Heart left ventricle (tissue), 16 donors: Measurements from ENCODE around the gene WDR62. TPM values are rescaled to one million over a fixed set of nuclear protein-coding genes. Genes with fewer than 3 reads are reported as not detected.

ENCODE experiments used
- ATAC-seq, 4 donors: fragments of 200-7000 bp; cut with Tn5 transposase; one replicate each; pipeline ENCODE4 v1.9.1; 2020 to 2022; ENCODE audit warnings: moderate library complexity in 4 of 4, mild to moderate bottlenecking in 3 of 4, moderate number of reproducible peaks in 1 of 4
- DNase-seq, 5 donors: peaks; one replicate each; pipeline ENCODE4 v3.0.0-alpha.2; 2020
- H3K27ac ChIP-seq, 12 donors: fragments of 200-600 bp; sonication (generic) in 4 of 12; one replicate each; pipeline versions ENCODE4 v1.5.0 to v1.8.0; 2016 to 2022; ENCODE audit warnings: mild to moderate bottlenecking in 2 of 12
- H3K27me3 ChIP-seq, 9 donors: fragments of 200-600 bp; sonication (generic) in 2 of 9; one replicate each; pipeline versions ENCODE4 v1.5.1 to v1.8.0; 2016 to 2022; ENCODE audit warnings: mild to moderate bottlenecking in 3 of 9
- H3K36me3 ChIP-seq, 9 donors: fragments of 200-600 bp; sonication (generic) in 2 of 9; one replicate each; pipeline versions ENCODE4 v1.5.0 to v1.8.0; 2018 to 2022; ENCODE audit warnings: mild to moderate bottlenecking in 2 of 9
- H3K4me1 ChIP-seq, 12 donors: fragments of 200-600 bp; sonication (generic) in 4 of 12; one replicate each; pipeline versions ENCODE4 v1.5.0 to v1.8.0; 2016 to 2022; ENCODE audit warnings: mild to moderate bottlenecking in 3 of 12
- H3K4me3 ChIP-seq, 12 donors: fragments of 200-600 bp; sonication (generic) in 4 of 12; one replicate each; pipeline versions ENCODE4 v1.5.0 to v1.8.0; 2017 to 2022; ENCODE audit warnings: mild to moderate bottlenecking in 9 of 12, moderate library complexity in 4 of 12
- H3K9me3 ChIP-seq, 12 donors: fragments of 200-600 bp; sonication (generic) in 4 of 12; one replicate each; pipeline versions ENCODE4 v1.5.0 to v1.8.0; 2016 to 2022; ENCODE audit warnings: mild to moderate bottlenecking in 1 of 12
- CTCF ChIP-seq, 12 donors: fragments of 200-600 bp; sonication (generic) in 4 of 12; IDR thresholded peaks; one replicate each; pipeline versions ENCODE4 v1.5.0 to v1.8.0; 2018 to 2022; ENCODE audit warnings: antibody characterized with exemption in 12 of 12, mild to moderate bottlenecking in 5 of 12
- POLR2A ChIP-seq, 2 donors: fragments of 450-650 bp; IDR thresholded peaks; one replicate each; pipeline ENCODE4 v1.6.1; 2017; ENCODE audit warnings: antibody characterized with exemption in 2 of 2, mild to moderate bottlenecking in 2 of 2, moderate library complexity in 2 of 2
- WGBS, 4 donors: extraction: QIAGEN DNeasy Blood & Tissue Kit in 2 of 4; methylation state at CpG; one replicate each; pipeline versions ENCODE4 v1.1.5 to v1.1.7; 2013 to 2018; 5-methylcytosine and 5-hydroxymethylcytosine counted together
- intact Hi-C, 10 donors: fragments of 100-400 bp; cut with DNase I; formaldehyde crosslinking; loops; one replicate each; pipeline versions ENCODE4 v1.11.1 to v1.14.2; 2022
- polyA plus RNA-seq, 2 donors: library from polyadenylated mRNA; stranded (reverse); fragments of 200-250 nt; gene quantifications; one replicate each; pipeline ENCODE4 v1.2.3, GENCODE V29; 2013
- total RNA-seq, 9 donors: library from RNA; depleted of rRNA in 2 of 9; stranded (reverse); fragments of >200 nt in 2 of 9; fragmentation: NEBNext Ultra II Directional in 3 of 9; extraction: Animal tissue kit (Norgen Biotek cat#: 25700) in 3 of 9; gene quantifications; one replicate each; pipeline versions ENCODE4 v1.1.0 to v1.2.4, GENCODE V29; 2016 to 2023
- donor health status: ischemic (EF 13 %, LVEDD 7.1; RV severe dilation, severe dysfunction).
- donor health status: healthy with polysubstance abuse.
- donor health status: DM: no; HTN: yes; CAD: no.
- donor health status: DM: no; HTN: no; CAD: no.
- donor health status: ischemic (EF 25% LVEDD 6.9; RV normal size, moderate dysfunction).
- donor health status: ischemic (EF 25% LVEDD 5.7; RV mildly dilated, moderate dysfunction).
- donor health status: healthy.
- donor health status: DM: yes; HTN: yes; CAD: no.
- donor health status: ischemic (EF 35%, LVEDD 5.7; RV mildly dilated, moderate dysfunction).
- donor health status: nonischemic (EF 11% LVEDD 7.7; RV severe dilation, severe dysfunction).
- donor health status: DM: yes; HTN: yes; CAD: no.
- donor health status: PGD.
- donor health status: ischemic (EF 29% LVEDD 5.4; RV normal size, mild dysfunction).
- donor health status: nonischemic (EF 23%, LVEDD 6.1; RV moderate dilation, normal function).

Gene WDR62
- total and polyA plus RNA-seq, 11 donors: 1.4 to 24.3 (median 7.7) TPM

GRCh38 chr19:36141039-36141927 is 86.6 kb downstream of the WDR62 start:
- H3K9me3 ChIP-seq: no peaks in the 10 kb centered on the region
- no peak for TF ChIP-seq CTCF (IDR thresholded peaks at IDR 0.05)
- TF ChIP-seq POLR2A (IDR thresholded peaks at IDR 0.05): peak; percentile 27 to 79
- peaks cover 0 to 46% (median 44%) of the 10 kb centered on the region in 9 donors for H3K36me3 ChIP-seq
- H3K4me3 ChIP-seq: peak overlapping the region; percentile 80 to 100 (median 95)
- H3K27ac ChIP-seq: peak overlapping the region; percentile 93 to 100 (median 99)
- 20 to 23% (median 21%) methylated on average over 35 to 42 of the region's 42 CpGs for WGBS, 4 donors
- intact Hi-C loops: loop anchor here in 1 of 10 donors (10.0 kb wide), 1 partner anchor 386 kb away; the partner anchor contains the start of genes HSPB6 and PROSER3
- ATAC-seq: peak; percentile 59 to 81 (median 77)
- DNase-seq: peak; percentile 84 to 93 (median 90)
- H3K4me1 ChIP-seq: peaks cover 0 to 27% (median 16%) of the 10 kb centered on the region in 12 donors
- H3K27me3 ChIP-seq: no peaks in the 10 kb centered on the region

- peaks cover 0 to 20% (median 12%) of the 10 kb centered on the region in 12 donors for H3K4me1 ChIP-seq
- no peak for TF ChIP-seq POLR2A (IDR thresholded peaks at IDR 0.05)
- TF ChIP-seq CTCF (IDR thresholded peaks at IDR 0.05): no peak
- DNase-seq: no peak
- H3K27me3 ChIP-seq: no peaks in the 10 kb centered on the region
- peaks cover 7 to 53% (median 52%) of the 10 kb centered on the region in 9 donors for H3K36me3 ChIP-seq
- no peaks in the 10 kb centered on the region for H3K9me3 ChIP-seq
- WGBS, 4 donors: 90 to 95% (median 92%) methylated on average over 12 to 14 of the region's 14 CpGs
- intact Hi-C loops: loop anchor here in 1 of 10 donors (10.0 kb wide), 1 partner anchor 387 kb away; the partner anchor contains the start of genes HSPB6 and PROSER3
- no peak for ATAC-seq
- peak overlapping the region in 9 of 12 donors; percentile 40 to 100 (median 99) for H3K27ac ChIP-seq
- H3K4me3 ChIP-seq: peak overlapping the region in 1 of 12 donors; percentile 94
Observed at GRCh38 chr19:36142046-36142445, 87.3 kb downstream of the WDR62 start.

GRCh38 chr19:36142496-36142895 is 87.8 kb downstream of the WDR62 start:
- intact Hi-C loops: loop anchor here in 1 of 10 donors (10.0 kb wide), 1 partner anchor 388 kb away; the partner anchor contains the start of genes HSPB6 and PROSER3
- WGBS, 4 donors: 85 to 93% (median 90%) methylated on average over 9 of the region's 9 CpGs
- DNase-seq: no peak
- H3K27ac ChIP-seq: no peak overlapping the region
- H3K4me3 ChIP-seq: no peak overlapping the region
- ATAC-seq: no peak
- TF ChIP-seq POLR2A (IDR thresholded peaks at IDR 0.05): no peak
- TF ChIP-seq CTCF (IDR thresholded peaks at IDR 0.05): no peak
- peaks cover 0 to 16% (median 12%) of the 10 kb centered on the region in 12 donors for H3K4me1 ChIP-seq
- peaks cover 7 to 58% (median 57%) of the 10 kb centered on the region in 9 donors for H3K36me3 ChIP-seq
- H3K27me3 ChIP-seq: no peaks in the 10 kb centered on the region
- no peaks in the 10 kb centered on the region for H3K9me3 ChIP-seq

- TF ChIP-seq CTCF (IDR thresholded peaks at IDR 0.05): no peak
- TF ChIP-seq POLR2A (IDR thresholded peaks at IDR 0.05): no peak
- intact Hi-C loops: loop anchor here in 1 of 10 donors (10.0 kb wide), 1 partner anchor 390 kb away; the partner anchor contains the start of genes HSPB6 and PROSER3
- Histone ChIP-seq H3K4me1 (peaks cover 0 to 22% (median 9%) of the 10 kb centered on the region in 12 donors), H3K4me3 (no peak overlapping the region), H3K36me3 (peaks cover 9 to 79% (median 78%) of the 10 kb centered on the region in 9 donors), H3K27ac (no peak overlapping the region), H3K27me3 (no peaks in the 10 kb centered on the region), H3K9me3 (no peaks in the 10 kb centered on the region)
- WGBS, 4 donors: 96 to 97% (median 96%) methylated on average over 6 of the region's 6 CpGs
- no peak for DNase-seq
- ATAC-seq: no peak
Observed at GRCh38 chr19:36144624-36145023, 89.9 kb downstream of the WDR62 start.
